ENCODE measurements around the gene B3GALNT1.

GRCh38 chr3:161139686-161140085 lies 34.5 kb upstream of the B3GALNT1 start:
- no peak for TF ChIP-seq POLR2AphosphoS5 (IDR thresholded peaks at IDR 0.05)
- no peak for TF ChIP-seq POLR2A (IDR thresholded peaks at IDR 0.05)

All from gastroesophageal sphincter (tissue), 2 donors.